Activated CD4-positive, alpha-beta memory T cell treated with anti-CD3 and anti-CD28 coated beads for 36 hours (primary cell): Measurements from ENCODE around the gene RIN3. TPM values are rescaled to one million over a fixed set of nuclear protein-coding genes. Genes with fewer than 3 reads are reported as not detected.

Experiments
- CTCF ChIA-PET: fragments of 350-600 bp; sonication (Branson Sonifier 250); formaldehyde crosslinking; loops from one replicate; lab custom pipeline; 2021; ENCODE audit warnings: antibody characterized with exemption, inconsistent platforms; lab: Charles Lee
- POLR2A ChIA-PET: fragments of 350-600 bp; sonication (Branson Sonifier 250); formaldehyde crosslinking; loops from one replicate; lab custom pipeline; 2021; ENCODE audit warnings: antibody characterized with exemption; lab: Charles Lee
- DNase-seq: peaks from one replicate; pipeline ENCODE4 v3.0.0-alpha.2; 2020
- H3K27ac Mint-ChIP-seq: one replicate; pipeline ENCODE4 v1.8.0; 2021; ENCODE audit warnings: mixed read lengths
- H3K27me3 Mint-ChIP-seq: one replicate; pipeline ENCODE4 v1.8.0; 2021; ENCODE audit warnings: mixed read lengths
- H3K36me3 Mint-ChIP-seq: one replicate; pipeline ENCODE4 v1.8.0; 2021; ENCODE audit warnings: mixed read lengths
- H3K4me1 Mint-ChIP-seq: one replicate; pipeline ENCODE4 v1.8.0; 2021; ENCODE audit warnings: low read depth, mixed read lengths
- H3K4me3 Mint-ChIP-seq: one replicate; pipeline ENCODE4 v1.8.0; 2021; ENCODE audit warnings: mild to moderate bottlenecking, mixed read lengths
- H3K9me3 Mint-ChIP-seq: one replicate; pipeline ENCODE4 v1.8.0; 2021; ENCODE audit warnings: mixed read lengths
- intact Hi-C: fragments of 100-400 bp; cut with micrococcal nuclease; formaldehyde crosslinking; loops from one replicate; pipeline ENCODE4 v1.15.1; 2023
- total RNA-seq, 2 experiments: library from RNA; stranded (reverse); gene quantifications; one replicate each; pipeline ENCODE4 v1.2.3, GENCODE V29; 2021

The RIN3 gene
- total RNA-seq, 2 experiments from 2014 or later: 17.5 to 18.8 TPM

- no peak overlapping the region for H3K27ac Mint-ChIP-seq
- CTCF ChIA-PET: interaction anchor here (0.7 kb wide), 1 partner anchor 30 kb away, joined by 3 read pairs; no protein-coding TSS in a partner anchor
Observed at GRCh38 chr14:92644970-92645515, 131.5 kb downstream of the RIN3 start.

GRCh38 chr14:92645841-92646478, 132.4 kb downstream of the RIN3 start:
- DNase-seq: no peak
- ChIA-PET POLR2A (interaction anchor here (0.6 kb wide), 1 partner anchor 138 kb away, joined by 3 read pairs; no protein-coding TSS in a partner anchor), CTCF (interaction anchor here (0.7 kb wide), 1 partner anchor 29 kb away, joined by 3 read pairs; no protein-coding TSS in a partner anchor)
- no peak overlapping the region for H3K4me3 Mint-ChIP-seq
- H3K36me3 Mint-ChIP-seq: peaks cover 6% of the 10 kb centered on the region
- H3K4me1 Mint-ChIP-seq: peaks cover 57% of the 10 kb centered on the region
- no peaks in the 10 kb centered on the region for H3K27me3 Mint-ChIP-seq
- H3K9me3 Mint-ChIP-seq: peaks cover 6% of the 10 kb centered on the region
- intact Hi-C loops: no loop called here
- peak overlapping the region; percentile 52 for H3K27ac Mint-ChIP-seq

More at GRCh38 chr14:92644970-92645515, 131.5 kb downstream of the RIN3 start:
- intact Hi-C loops: no loop called here
- POLR2A ChIA-PET: no interaction called here
- Mint-ChIP-seq H3K36me3 (peaks cover 6% of the 10 kb centered on the region), H3K9me3 (peaks cover 6% of the 10 kb centered on the region), H3K4me1 (peaks cover 48% of the 10 kb centered on the region), H3K4me3 (no peak overlapping the region), H3K27me3 (no peaks in the 10 kb centered on the region)
- no peak for DNase-seq

- CTCF ChIA-PET: interaction anchor here (0.9 kb wide), 1 partner anchor 58 kb away, joined by 3 read pairs; no protein-coding TSS in a partner anchor
- H3K4me1 Mint-ChIP-seq: peaks cover 60% of the 10 kb centered on the region
- no peak for DNase-seq
- no peaks in the 10 kb centered on the region for H3K27me3 Mint-ChIP-seq
- peaks cover 6% of the 10 kb centered on the region for H3K9me3 Mint-ChIP-seq
- peak overlapping the region; percentile 26 for H3K27ac Mint-ChIP-seq
- intact Hi-C loops: no loop called here
- H3K36me3 Mint-ChIP-seq: peaks cover 6% of the 10 kb centered on the region
- POLR2A ChIA-PET: interaction anchor here (0.6 kb wide), 1 partner anchor 206 kb away, joined by 3 read pairs; no protein-coding TSS in a partner anchor
- H3K4me3 Mint-ChIP-seq: no peak overlapping the region
Observed at GRCh38 chr14:92646952-92647796, 133.6 kb downstream of the RIN3 start.

GRCh38 chr14:92647797-92648279, 134.3 kb downstream of the RIN3 start:
- Mint-ChIP-seq H3K9me3 (peaks cover 6% of the 10 kb centered on the region), H3K27ac (peak overlapping the region; percentile 55), H3K36me3 (peaks cover 6% of the 10 kb centered on the region), H3K4me3 (no peak overlapping the region), H3K27me3 (no peaks in the 10 kb centered on the region), H3K4me1 (peaks cover 60% of the 10 kb centered on the region)
- no peak for DNase-seq
- CTCF ChIA-PET: interaction anchor here (0.9 kb wide), 1 partner anchor 59 kb away, joined by 3 read pairs; no protein-coding TSS in a partner anchor
- POLR2A ChIA-PET: no interaction called here
- intact Hi-C loops: no loop called here

GRCh38 chr14:92649066-92649465, 135.5 kb downstream of the RIN3 start:
- no peaks in the 10 kb centered on the region for H3K27me3 Mint-ChIP-seq
- H3K36me3 Mint-ChIP-seq: peaks cover 10% of the 10 kb centered on the region
- no peak overlapping the region for H3K4me3 Mint-ChIP-seq
- no peak for DNase-seq
- H3K4me1 Mint-ChIP-seq: peaks cover 69% of the 10 kb centered on the region
- POLR2A ChIA-PET: no interaction called here
- H3K27ac Mint-ChIP-seq: peak overlapping the region; percentile 55
- H3K9me3 Mint-ChIP-seq: peaks cover 6% of the 10 kb centered on the region
- CTCF ChIA-PET: interaction anchor here (1.0 kb wide), 1 partner anchor 32 kb away, joined by 3 read pairs; no protein-coding TSS in a partner anchor
- intact Hi-C loops: no loop called here

- H3K9me3 Mint-ChIP-seq: peaks cover 5% of the 10 kb centered on the region
- intact Hi-C loops: loop anchor here (2.0 kb wide), 2 partner anchors 35 to 63 kb away; no protein-coding TSS in a partner anchor
- no peak overlapping the region for H3K4me3 Mint-ChIP-seq
- H3K27ac Mint-ChIP-seq: peak overlapping the region; percentile 97
- H3K36me3 Mint-ChIP-seq: peaks cover 14% of the 10 kb centered on the region
- DNase-seq: no peak
- CTCF ChIA-PET: interaction anchor here (1.0 to 1.3 kb wide), 5 partner anchors 18 to 37 kb away, joined by 3 to 10 read pairs (median 3); no protein-coding TSS in a partner anchor
- peaks cover 75% of the 10 kb centered on the region for H3K4me1 Mint-ChIP-seq
- POLR2A ChIA-PET: interaction anchor here (2.2 kb wide), 1 partner anchor 27 kb away, joined by 12 read pairs; no protein-coding TSS in a partner anchor
- no peaks in the 10 kb centered on the region for H3K27me3 Mint-ChIP-seq
Observed at GRCh38 chr14:92649934-92650545, 136.5 kb downstream of the RIN3 start.

- Mint-ChIP-seq H3K27ac (peak overlapping the region; percentile 97), H3K4me3 (peak overlapping the region; percentile 93), H3K9me3 (no peaks in the 10 kb centered on the region), H3K27me3 (no peaks in the 10 kb centered on the region), H3K36me3 (peaks cover 10% of the 10 kb centered on the region), H3K4me1 (peaks cover 76% of the 10 kb centered on the region)
- no peak for DNase-seq
- ChIA-PET CTCF (interaction anchor here (0.6 to 1.4 kb wide), 6 partner anchors 18 to 65 kb away, joined by 3 to 10 read pairs (median 4); no protein-coding TSS in a partner anchor), POLR2A (interaction anchor here (1.4 to 2.2 kb wide), 2 partner anchors 18 to 27 kb away, joined by 5 to 12 read pairs; no protein-coding TSS in a partner anchor)
- intact Hi-C loops: loop anchor here (1.0 to 2.0 kb wide), 4 partner anchors 18 to 64 kb away; no protein-coding TSS in a partner anchor
Observed at GRCh38 chr14:92650581-92651105, 137.1 kb downstream of the RIN3 start.

- peak; percentile 90 for DNase-seq
- POLR2A ChIA-PET: interaction anchor here (0.7 to 2.2 kb wide), 4 partner anchors 17 to 121 kb away, joined by 3 to 12 read pairs (median 4); no protein-coding TSS in a partner anchor
- Mint-ChIP-seq H3K36me3 (peaks cover 10% of the 10 kb centered on the region), H3K9me3 (no peaks in the 10 kb centered on the region), H3K4me1 (peaks cover 77% of the 10 kb centered on the region), H3K27ac (peak overlapping the region; percentile 97), H3K4me3 (peak overlapping the region; percentile 93), H3K27me3 (no peaks in the 10 kb centered on the region)
- intact Hi-C loops: loop anchor here (1.0 to 2.0 kb wide), 4 partner anchors 17 to 64 kb away; no protein-coding TSS in a partner anchor
- CTCF ChIA-PET: interaction anchor here (0.6 to 1.4 kb wide), 5 partner anchors 17 to 65 kb away, joined by 3 to 10 read pairs (median 4); no protein-coding TSS in a partner anchor
Observed at GRCh38 chr14:92651106-92651757, 137.7 kb downstream of the RIN3 start.

- intact Hi-C loops: loop anchor here (1.0 to 2.0 kb wide), 4 partner anchors 16 to 65 kb away; no protein-coding TSS in a partner anchor
- Mint-ChIP-seq H3K27me3 (no peaks in the 10 kb centered on the region), H3K36me3 (peaks cover 16% of the 10 kb centered on the region), H3K4me1 (peaks cover 77% of the 10 kb centered on the region), H3K4me3 (peak overlapping the region; percentile 93), H3K27ac (peak overlapping the region; percentile 97), H3K9me3 (no peaks in the 10 kb centered on the region)
- DNase-seq: peak; percentile 60
- POLR2A ChIA-PET: interaction anchor here (0.7 to 2.2 kb wide), 5 partner anchors 17 to 120 kb away, joined by 3 to 12 read pairs (median 5); no protein-coding TSS in a partner anchor
- CTCF ChIA-PET: interaction anchor here (0.8 to 3.3 kb wide), 8 partner anchors 25 to 299 kb away, joined by 3 to 23 read pairs (median 5); no protein-coding TSS in a partner anchor
Observed at GRCh38 chr14:92651758-92652406, 138.3 kb downstream of the RIN3 start.
